AG09319 (cell line): ENCODE measurements around the gene ELOVL4.

Experiments
- DNase-seq: peaks from one replicate; pipeline ENCODE4 v3.0.0-alpha.2; 2010; ENCODE audit warnings: low read depth; ENCODE audit errors: extremely low read depth
- TF ChIP-seq, protein P1 (sequence below): IDR thresholded peaks from 2 replicates; pipeline ENCODE4 v1.5.1; 2011; ENCODE audit warnings: low read depth, mild to moderate bottlenecking, inconsistent platforms, low read length, moderate library complexity

ELOVL4 gene

GRCh38 chr6:79971193-79971592, 23.8 kb upstream of the ELOVL4 start:
- no peak for DNase-seq
- TF ChIP-seq, protein P1, sequence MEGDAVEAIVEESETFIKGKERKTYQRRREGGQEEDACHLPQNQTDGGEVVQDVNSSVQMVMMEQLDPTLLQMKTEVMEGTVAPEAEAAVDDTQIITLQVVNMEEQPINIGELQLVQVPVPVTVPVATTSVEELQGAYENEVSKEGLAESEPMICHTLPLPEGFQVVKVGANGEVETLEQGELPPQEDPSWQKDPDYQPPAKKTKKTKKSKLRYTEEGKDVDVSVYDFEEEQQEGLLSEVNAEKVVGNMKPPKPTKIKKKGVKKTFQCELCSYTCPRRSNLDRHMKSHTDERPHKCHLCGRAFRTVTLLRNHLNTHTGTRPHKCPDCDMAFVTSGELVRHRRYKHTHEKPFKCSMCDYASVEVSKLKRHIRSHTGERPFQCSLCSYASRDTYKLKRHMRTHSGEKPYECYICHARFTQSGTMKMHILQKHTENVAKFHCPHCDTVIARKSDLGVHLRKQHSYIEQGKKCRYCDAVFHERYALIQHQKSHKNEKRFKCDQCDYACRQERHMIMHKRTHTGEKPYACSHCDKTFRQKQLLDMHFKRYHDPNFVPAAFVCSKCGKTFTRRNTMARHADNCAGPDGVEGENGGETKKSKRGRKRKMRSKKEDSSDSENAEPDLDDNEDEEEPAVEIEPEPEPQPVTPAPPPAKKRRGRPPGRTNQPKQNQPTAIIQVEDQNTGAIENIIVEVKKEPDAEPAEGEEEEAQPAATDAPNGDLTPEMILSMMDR: no peak

- no peak for DNase-seq
- TF ChIP-seq, protein P1: no peak
Observed at GRCh38 chr6:79969784-79970183, 22.4 kb upstream of the ELOVL4 start.

DNA sequence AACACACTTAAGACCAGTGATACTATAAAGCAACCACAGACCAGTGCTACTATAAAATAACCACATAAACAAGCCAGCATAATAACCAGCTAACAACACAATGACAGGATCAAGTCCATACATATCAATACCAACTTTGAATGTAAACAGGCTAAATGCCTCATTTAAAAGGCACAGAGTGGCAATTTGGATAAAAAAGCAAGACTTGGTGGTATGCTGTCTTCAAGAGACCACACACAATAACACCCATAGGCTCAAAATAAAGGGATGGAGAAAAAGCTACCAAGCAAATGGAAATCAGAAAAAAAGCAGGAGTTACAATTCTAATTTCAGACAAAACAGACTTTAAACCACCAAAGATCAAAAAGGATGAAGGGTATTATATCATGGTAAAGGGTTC, 19.8 kb upstream of the ELOVL4 start:
- DNase-seq: no peak
- TF ChIP-seq, protein P1: no peak

DNA sequence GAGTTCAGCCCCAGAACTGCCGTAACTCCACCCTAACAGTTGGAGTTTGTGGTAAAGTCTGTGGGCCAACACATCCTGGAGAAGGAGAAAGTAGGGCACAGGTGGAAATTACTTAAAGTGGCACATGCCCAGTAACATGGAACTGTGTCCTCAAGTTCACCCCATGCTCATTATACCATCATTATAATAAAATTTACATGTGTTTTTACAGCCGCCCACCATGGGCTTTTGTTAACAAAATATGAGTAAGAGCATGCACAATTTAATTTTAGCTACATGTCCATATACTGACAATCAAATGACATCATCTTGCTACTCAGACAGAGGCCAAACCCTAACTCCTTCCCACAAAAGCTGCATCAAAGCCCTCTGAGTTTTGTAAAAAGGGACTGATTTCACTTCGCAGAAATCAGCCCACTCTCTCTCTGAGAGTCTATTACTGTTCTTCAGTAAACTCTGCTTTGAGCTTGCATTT, 17.3 kb upstream of the ELOVL4 start:
- TF ChIP-seq, protein P1: no peak
- no peak for DNase-seq

- TF ChIP-seq, protein P1: no peak
- DNase-seq: no peak
Observed at GRCh38 chr6:79954849-79955248, 7.5 kb upstream of the ELOVL4 start.

DNA sequence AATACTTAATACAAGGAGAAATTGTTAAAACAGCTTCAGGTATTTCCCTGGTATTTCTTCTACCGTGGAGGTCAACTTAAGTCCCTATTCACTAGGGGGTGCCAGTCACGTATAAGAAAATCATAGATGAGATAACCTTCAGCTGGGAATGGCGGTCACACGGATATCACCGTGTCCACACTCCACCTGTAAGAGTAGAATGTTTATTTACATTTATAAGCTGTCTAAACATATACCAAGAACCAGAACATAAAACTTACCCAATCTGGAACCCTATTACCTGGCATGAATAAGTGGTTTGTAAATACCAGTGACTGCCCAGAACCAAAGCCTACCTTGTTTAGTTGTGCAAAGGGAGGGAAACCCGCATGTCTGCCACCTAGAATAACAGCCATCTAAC, 1.9 kb upstream of the ELOVL4 start:
- peak; percentile 28 for DNase-seq
- TF ChIP-seq, protein P1: peak; percentile 52

- TF ChIP-seq, protein P1: peak; percentile 40
- no peak for DNase-seq
Observed at GRCh38 chr6:79946272-79947190, 822 bp downstream of the ELOVL4 start.
